GM12874 (cell line): Measurements from ENCODE around the gene SORT1.
A peak's percentile ranks its signal among the peaks of the same experiment; 100 is the strongest.

Experiments used
- CTCF ChIP-seq: IDR thresholded peaks from 2 replicates; pipeline ENCODE4 v1.5.1; 2011; ENCODE audit warnings: low read depth, mild to moderate bottlenecking, control low read depth, low read length, moderate library complexity; ENCODE audit not compliant: insufficient read depth

SORT1 gene

DNA sequence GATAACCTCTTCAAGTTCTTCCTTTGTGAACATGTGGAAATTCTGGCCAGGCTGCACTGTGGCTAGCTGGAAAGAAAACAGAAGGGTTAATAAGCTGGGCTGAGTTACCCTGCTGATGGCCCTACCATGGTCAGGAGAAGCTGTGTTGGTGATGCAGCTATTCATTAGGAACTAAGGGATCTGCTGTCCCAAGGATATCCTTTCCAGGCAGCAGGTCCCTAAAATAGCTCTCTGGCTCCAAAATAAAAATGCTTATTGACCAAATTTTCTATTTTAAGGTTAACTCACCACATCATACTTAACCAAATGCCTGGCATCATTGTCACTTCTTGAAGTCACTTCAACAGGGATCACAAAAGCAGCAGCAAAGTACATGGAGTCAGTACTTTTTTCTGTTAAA is 4.3 kb upstream of the SORT1 start:
- TF ChIP-seq CTCF, result no peak

- no peak for TF ChIP-seq CTCF
These were observed 2.4 kb upstream of the SORT1 start for GRCh38 chr1:109400035-109400655.

DNA sequence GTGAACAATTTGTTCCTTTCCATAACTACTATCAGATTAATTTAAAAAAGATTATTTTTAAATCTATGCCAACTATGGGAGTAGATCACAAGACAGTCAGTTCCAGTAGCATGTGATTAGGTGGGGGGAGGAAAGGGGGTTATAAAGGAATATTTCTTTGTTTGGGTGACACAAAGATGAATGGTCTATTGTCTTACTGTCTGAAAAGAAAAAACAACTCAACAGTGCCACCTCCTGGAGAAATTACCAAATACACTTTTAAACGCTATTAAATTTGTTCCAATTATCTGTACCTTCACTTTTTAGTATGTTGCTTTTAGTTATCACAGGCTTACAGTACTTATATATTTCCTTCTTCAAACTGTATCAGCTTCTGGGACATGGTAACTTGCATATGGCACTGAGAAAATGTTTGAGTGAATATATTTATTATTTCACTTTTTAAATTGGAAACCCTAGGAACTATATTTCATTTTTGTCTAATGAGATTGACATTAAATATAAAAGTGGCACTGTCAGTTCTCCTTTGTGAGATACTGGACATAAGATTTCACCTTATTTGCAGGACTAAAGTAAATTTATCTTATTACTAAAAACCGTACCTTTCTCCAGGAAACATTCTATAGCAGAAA is 1.7 kb upstream of the SORT1 start:
- TF ChIP-seq CTCF, result peak; percentile 28; the same call in 1 of the 2 replicates

DNA sequence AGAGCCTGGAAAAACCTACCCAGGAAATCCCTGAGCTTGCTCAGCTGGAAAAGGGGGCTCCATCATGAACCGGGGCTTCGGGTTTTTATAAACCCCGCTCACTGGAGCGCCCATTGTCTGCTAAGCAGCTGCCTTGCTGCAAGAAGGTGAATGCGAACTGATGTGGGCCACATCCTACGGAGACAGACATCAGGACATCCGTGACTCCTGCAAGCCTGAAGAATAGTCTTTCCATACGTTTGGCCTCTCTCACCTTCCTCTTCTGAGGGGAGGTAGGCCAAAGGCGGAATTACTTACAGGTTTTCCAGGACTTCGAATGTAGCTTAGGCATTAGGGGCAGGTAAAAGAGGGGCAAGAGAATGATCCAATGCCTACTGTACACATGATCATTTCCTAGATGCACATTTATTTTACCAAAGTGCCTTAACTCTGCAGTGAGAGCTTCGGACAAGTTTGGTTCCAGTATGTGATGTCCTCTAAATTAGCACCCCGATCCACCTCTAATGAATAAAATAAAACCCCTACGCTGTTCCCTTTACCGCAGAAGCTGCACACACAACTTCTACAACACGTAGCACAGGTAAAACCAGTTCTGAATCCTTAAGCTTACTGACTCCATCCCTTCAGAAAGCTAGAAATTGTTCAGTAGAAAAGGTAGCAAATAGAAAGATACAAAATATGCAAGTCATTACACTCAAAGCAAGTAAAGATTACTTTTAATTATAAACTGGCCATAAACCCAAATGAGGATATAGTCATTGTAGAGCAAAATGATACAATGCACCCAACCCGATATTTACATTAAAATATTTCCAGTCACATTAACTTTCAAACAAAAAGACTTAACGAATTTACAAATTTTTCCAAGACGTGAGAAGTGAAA is 866 bp upstream of the SORT1 start:
- no peak for TF ChIP-seq CTCF

DNA sequence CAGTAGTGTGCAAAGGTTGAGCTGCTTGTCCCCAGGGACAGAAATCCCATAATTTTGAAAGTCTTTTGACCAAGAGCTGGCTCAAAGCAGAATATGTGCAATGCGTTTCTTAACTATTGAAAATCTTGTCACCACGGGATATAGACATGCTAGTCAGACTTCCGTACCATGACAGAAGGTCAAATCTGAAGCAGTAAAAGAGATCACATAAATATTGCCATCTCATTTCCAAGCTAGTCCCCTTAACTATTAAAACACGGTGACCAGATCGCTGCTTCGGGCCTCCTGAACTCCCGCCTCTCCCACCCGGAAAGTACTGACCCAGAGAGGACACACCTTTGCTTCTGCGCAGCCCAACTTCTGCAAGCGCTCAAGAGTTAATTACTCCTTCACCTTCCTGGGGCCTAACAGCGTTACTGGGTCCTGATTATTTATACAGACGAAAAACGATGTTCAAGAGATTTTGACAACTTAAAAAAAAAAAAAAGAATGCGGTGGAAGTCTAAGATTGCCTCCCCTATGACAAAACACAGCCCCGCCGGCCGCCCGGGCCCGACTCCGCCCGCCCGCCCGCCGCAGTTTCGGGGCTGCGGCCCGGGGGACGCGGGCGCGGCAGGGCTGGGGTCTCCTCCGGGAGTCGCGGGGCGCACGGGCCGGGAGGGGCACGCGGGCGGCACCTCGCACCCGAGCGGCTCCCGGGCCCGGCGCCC is 692 bp downstream of the SORT1 start:
- no peak for TF ChIP-seq CTCF

- TF ChIP-seq CTCF, result no peak
These were observed 1.2 kb downstream of the SORT1 start for GRCh38 chr1:109396513-109396839.
